Panc1 (cell line): ENCODE data around the gene CHCHD6. TPM values are rescaled to one million over a fixed set of nuclear protein-coding genes. Genes with fewer than 3 reads are reported as not detected.

Source experiments
- ATAC-seq: fragments of 200-7000 bp; cut with Tn5 transposase; 2 replicates; pipeline ENCODE4 v1.9.1; 2020; ENCODE audit warnings: mild to moderate bottlenecking, moderate library complexity
- BruUV-seq: library from RNA; stranded (reverse); fragments of 400-500 nt; replicated peaks from 2 replicates; lab custom pipeline; 2021; lab: Mats Ljungman, UMichigan
- CTCF ChIA-PET: fragments of 300-600 bp; sonication (Branson Sonifier 250); formaldehyde crosslinking; loops from one replicate; lab custom pipeline; 2022; ENCODE audit warnings: antibody characterized with exemption; lab: Charles Lee
- POLR2A ChIA-PET: fragments of 300-600 bp; sonication (Branson Sonifier 250); formaldehyde crosslinking; loops from one replicate; lab custom pipeline; 2022; ENCODE audit warnings: antibody characterized with exemption; lab: Charles Lee
- DNase-seq: peaks from one replicate; pipeline ENCODE4 v3.0.0-alpha.2; 2010; ENCODE audit warnings: low read depth, low spot score
- H3K27ac ChIP-seq: 2 replicates; pipeline ENCODE4 v1.5.1; 2011; ENCODE audit warnings: mild to moderate bottlenecking, low read length, inconsistent platforms
- H3K27me3 ChIP-seq: fragments of 200-500 bp; sonication (Bioruptor generic); 2 replicates; pipeline ENCODE4 v1.6.0; 2014; ENCODE audit warnings: low read length, inconsistent platforms; ENCODE audit not compliant: control insufficient read depth, insufficient read depth
- H3K36me3 ChIP-seq: fragments of 200-500 bp; sonication (Bioruptor generic); 2 replicates; pipeline ENCODE4 v1.5.1; 2014; ENCODE audit warnings: inconsistent platforms, mild to moderate bottlenecking, low read length, moderate library complexity; ENCODE audit not compliant: control insufficient read depth, insufficient read depth
- H3K4me1 ChIP-seq: 2 replicates; pipeline ENCODE4 v1.5.1; 2011; ENCODE audit warnings: inconsistent platforms, mild to moderate bottlenecking, low read length, moderate library complexity; ENCODE audit not compliant: control insufficient read depth, insufficient read depth
- H3K4me3 ChIP-seq, 2 experiments: 2 replicates each; pipeline ENCODE4 v1.5.1; 2011 to 2012; ENCODE audit warnings: low read depth in 2 of 2, low read length in 2 of 2, mild to moderate bottlenecking in 2 of 2, inconsistent platforms in 1 of 2, moderate library complexity in 1 of 2
- H3K9me3 ChIP-seq: fragments of 200-500 bp; sonication (Bioruptor generic); 2 replicates; pipeline ENCODE4 v1.5.1; 2014; ENCODE audit warnings: low read depth, mild to moderate bottlenecking, inconsistent platforms, low read length, moderate library complexity; ENCODE audit not compliant: control insufficient read depth, insufficient read depth
- CTCF ChIP-seq: fragments of 450-650 bp; IDR thresholded peaks from 2 replicates; pipeline ENCODE4 v1.5.1; 2017; ENCODE audit warnings: mild to moderate bottlenecking
- POLR2AphosphoS5 ChIP-seq: IDR thresholded peaks from 2 replicates; pipeline ENCODE4 v1.6.1; 2012; ENCODE audit warnings: mild to moderate bottlenecking, low read depth, low read length, moderate library complexity
- REST ChIP-seq, 2 experiments: IDR thresholded peaks; 2 replicates each; pipeline ENCODE4 v1.6.1; 2011 to 2012; ENCODE audit warnings: low read depth in 2 of 2, control low read depth in 1 of 2, low read length in 1 of 2, mild to moderate bottlenecking in 1 of 2, moderate library complexity in 1 of 2; ENCODE audit not compliant: insufficient read depth in 1 of 2
- SIN3A ChIP-seq: IDR thresholded peaks from 2 replicates; pipeline ENCODE4 v1.6.1; 2012; ENCODE audit warnings: low read depth, mild to moderate bottlenecking, low read length, moderate library complexity, borderline replicate concordance; ENCODE audit not compliant: insufficient read depth
- TCF7L2 ChIP-seq: IDR thresholded peaks from 2 replicates; pipeline ENCODE4 v1.6.1; 2011; ENCODE audit warnings: mild to moderate bottlenecking, low read depth, low read length, inconsistent platforms
- in situ Hi-C: cut with HindIII; loops from 2 replicates; pipeline ENCODE4 v1.10.0; 2016; ENCODE audit warnings: low sequenced_read_pairs, low pct_unique_long_range_greater_than_20kb
- intact Hi-C: fragments of 100-400 bp; cut with micrococcal nuclease; formaldehyde crosslinking; loops from one replicate; pipeline ENCODE4 v1.10.0; 2022; ENCODE audit not compliant: unreplicated experiment
- total RNA-seq: library from RNA; stranded (reverse); gene quantifications from one replicate; pipeline ENCODE4 v1.2.1, GENCODE V29; 2021; ENCODE audit not compliant: unreplicated experiment

Gene CHCHD6
- total RNA-seq, 1 experiment from 2014 or later: 31.5 TPM

DNA sequence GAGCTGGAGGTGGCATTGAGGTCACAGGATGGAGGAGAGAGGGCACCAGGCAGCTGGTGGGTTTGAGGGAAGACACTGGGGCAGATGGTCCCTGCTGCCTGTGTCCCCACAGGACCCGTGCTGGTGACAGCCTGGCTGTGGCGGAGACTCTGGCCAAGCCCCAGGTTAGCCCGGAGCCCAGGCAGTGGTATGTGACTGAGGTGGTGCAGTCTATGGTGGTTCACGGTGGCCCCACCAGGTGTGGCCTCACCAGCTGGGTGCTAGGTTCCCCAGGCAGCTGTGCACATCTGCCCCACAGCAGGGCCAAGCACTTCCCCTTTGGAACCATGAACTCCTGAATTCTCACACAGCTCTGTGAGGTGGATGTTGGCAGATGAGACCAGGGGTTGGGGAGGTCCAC, 294.3 kb downstream of the CHCHD6 start:
- no peak for TF ChIP-seq TCF7L2
- no peak for TF ChIP-seq SIN3A
- TF ChIP-seq CTCF: no peak
- no peak for TF ChIP-seq REST (IDR thresholded peaks at IDR 0.05; ENCODE audit: insufficient read depth in 1 of 2, low read depth in 2 of 2, low read length in 1 of 2)
- TF ChIP-seq POLR2AphosphoS5: no peak
- ChIA-PET POLR2A (no interaction called here), CTCF (no interaction called here)
- H3K4me3 ChIP-seq: no peak overlapping the region
- ATAC-seq (no peak), DNase-seq (no peak)
- BruUV-seq: no TSS peak
- intact Hi-C loops: no loop called here
- in situ Hi-C loops: no loop called here
- H3K27ac ChIP-seq: no peak overlapping the region
- no peaks in the 10 kb centered on the region for H3K27me3 ChIP-seq
- no peaks in the 10 kb centered on the region for H3K9me3 ChIP-seq
- no peaks in the 10 kb centered on the region for H3K36me3 ChIP-seq
- peaks cover 5% of the 10 kb centered on the region; the same call in 1 of the 2 replicates for H3K4me1 ChIP-seq

DNA sequence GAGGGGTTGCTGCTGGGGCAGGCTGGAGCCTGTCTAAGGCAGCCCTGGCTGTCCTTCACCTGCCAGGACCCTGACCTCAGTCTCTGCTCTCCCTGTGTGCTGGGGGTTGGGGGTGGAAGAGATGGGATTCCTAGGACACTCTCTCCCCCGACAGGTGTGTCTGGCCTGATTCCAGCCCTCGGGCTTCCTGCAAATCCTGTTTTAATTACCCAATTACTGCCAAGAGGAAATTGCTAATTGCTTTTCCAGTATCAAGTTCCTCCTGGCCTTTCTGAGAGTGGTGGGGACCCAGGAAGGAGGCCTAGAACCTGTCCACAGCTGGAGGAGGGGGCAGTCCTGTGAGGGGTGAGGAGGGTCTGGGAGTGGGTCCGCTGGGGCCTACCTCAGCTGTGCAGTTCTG, 294.7 kb downstream of the CHCHD6 start:
- H3K36me3 ChIP-seq: no peaks in the 10 kb centered on the region
- in situ Hi-C loops (no loop called here), intact Hi-C loops (no loop called here)
- H3K4me1 ChIP-seq: peaks cover 5% of the 10 kb centered on the region; the same call in 1 of the 2 replicates
- CTCF ChIA-PET: no interaction called here
- TF ChIP-seq REST (IDR thresholded peaks at IDR 0.05; ENCODE audit: insufficient read depth in 1 of 2, low read depth in 2 of 2, low read length in 1 of 2): no peak
- no peak for TF ChIP-seq TCF7L2
- no peak for TF ChIP-seq SIN3A
- TF ChIP-seq POLR2AphosphoS5: no peak
- TF ChIP-seq CTCF: no peak
- no peaks in the 10 kb centered on the region for H3K9me3 ChIP-seq
- no peak overlapping the region for H3K27ac ChIP-seq
- no TSS peak for BruUV-seq
- no peak overlapping the region for H3K4me3 ChIP-seq
- DNase-seq (no peak), ATAC-seq (no peak)
- POLR2A ChIA-PET: no interaction called here
- H3K27me3 ChIP-seq: no peaks in the 10 kb centered on the region
